H9 (cell line): ENCODE measurements around the gene CRY1. TPM values are rescaled to one million over a fixed set of nuclear protein-coding genes. Genes with fewer than 3 reads are reported as not detected.

Source experiments
- DNase-seq: peaks from one replicate; pipeline ENCODE4 v3.0.0-alpha.2; 2017
- H2AFZ ChIP-seq: one replicate; pipeline ENCODE4 v1.6.1; 2013; ENCODE audit warnings: mild to moderate bottlenecking, low read length, control low read depth, moderate library complexity
- H2AK5ac ChIP-seq: 2 replicates; pipeline ENCODE4 v1.6.1; 2013; ENCODE audit warnings: low read length, control low read depth, mixed read lengths; ENCODE audit not compliant: insufficient read length
- H2BK120ac ChIP-seq: one replicate; pipeline ENCODE4 v1.6.1; 2013; ENCODE audit warnings: low read depth, mild to moderate bottlenecking, low read length, control low read depth, inconsistent platforms; ENCODE audit not compliant: poor library complexity, severe bottlenecking
- H2BK12ac ChIP-seq: 2 replicates; pipeline ENCODE4 v1.6.1; 2013; ENCODE audit warnings: low read length, control low read depth, mixed read lengths, low read depth; ENCODE audit not compliant: insufficient read length
- H2BK15ac ChIP-seq: 2 replicates; pipeline ENCODE4 v1.6.1; 2013; ENCODE audit warnings: low read depth, low read length, control low read depth
- H2BK20ac ChIP-seq: one replicate; pipeline ENCODE4 v1.6.1; 2013; ENCODE audit warnings: low read depth, mild to moderate bottlenecking, low read length, control low read depth, inconsistent platforms; ENCODE audit not compliant: poor library complexity, severe bottlenecking
- H2BK5ac ChIP-seq: 2 replicates; pipeline ENCODE4 v1.6.1; 2013; ENCODE audit warnings: low read length, control low read depth, mixed read lengths; ENCODE audit not compliant: insufficient read length
- H3K14ac ChIP-seq: 2 replicates; pipeline ENCODE4 v1.6.1; 2013; ENCODE audit warnings: low read length, control low read depth; ENCODE audit not compliant: insufficient read depth
- H3K18ac ChIP-seq: 2 replicates; pipeline ENCODE4 v1.6.1; 2013; ENCODE audit warnings: low read depth, mild to moderate bottlenecking, mixed read lengths, low read length, control low read depth; ENCODE audit not compliant: insufficient read length
- H3K23ac ChIP-seq: 2 replicates; pipeline ENCODE4 v1.6.1; 2013; ENCODE audit warnings: low read length, control low read depth, mixed read lengths, low read depth; ENCODE audit not compliant: insufficient read length
- H3K23me2 ChIP-seq: 2 replicates; pipeline ENCODE4 v1.6.1; 2013; ENCODE audit warnings: low read depth, mild to moderate bottlenecking, mixed read lengths, low read length, control low read depth; ENCODE audit not compliant: insufficient read length, poor library complexity, severe bottlenecking
- H3K27ac ChIP-seq: 2 replicates; pipeline ENCODE4 v1.5.1; 2013; ENCODE audit warnings: low read length, control low read depth, mixed read lengths, low read depth; ENCODE audit not compliant: insufficient read length
- H3K27me3 ChIP-seq: 2 replicates; pipeline ENCODE4 v1.6.1; 2013; ENCODE audit warnings: low read length, control low read depth, inconsistent platforms; ENCODE audit not compliant: insufficient read depth
- H3K4ac ChIP-seq: 2 replicates; pipeline ENCODE4 v1.6.1; 2013; ENCODE audit warnings: low read depth, mild to moderate bottlenecking, control low read depth, inconsistent platforms, low read length, moderate library complexity
- H3K4me1 ChIP-seq: 2 replicates; pipeline ENCODE4 v1.6.1; 2013; ENCODE audit warnings: low read length, control low read depth, inconsistent platforms; ENCODE audit not compliant: insufficient read depth
- H3K4me2 ChIP-seq: 2 replicates; pipeline ENCODE4 v1.6.1; 2013; ENCODE audit warnings: low read length, control low read depth, mixed read lengths; ENCODE audit not compliant: insufficient read length, insufficient read depth
- H3K56ac ChIP-seq: 2 replicates; pipeline ENCODE4 v1.6.1; 2013; ENCODE audit warnings: low read depth, mild to moderate bottlenecking, mixed read lengths, low read length, control low read depth; ENCODE audit not compliant: insufficient read length
- H3K79me1 ChIP-seq: 2 replicates; pipeline ENCODE4 v1.6.1; 2013; ENCODE audit warnings: low read depth, mild to moderate bottlenecking, moderate library complexity, low read length, control low read depth, inconsistent platforms; ENCODE audit not compliant: insufficient read depth, poor library complexity, severe bottlenecking
- H3K79me2 ChIP-seq: 2 replicates; pipeline ENCODE4 v1.6.1; 2013; ENCODE audit warnings: low read length, control low read depth, inconsistent platforms; ENCODE audit not compliant: insufficient read depth
- H3K9ac ChIP-seq: 2 replicates; pipeline ENCODE4 v1.6.1; 2013; ENCODE audit warnings: low read length, control low read depth, mixed read lengths; ENCODE audit not compliant: insufficient read length; ENCODE audit errors: extremely low read depth
- H3K9me3 ChIP-seq: one replicate; pipeline ENCODE4 v1.6.1; 2013; ENCODE audit warnings: low read depth, low read length, inconsistent platforms; ENCODE audit not compliant: control insufficient read depth
- H3T11ph ChIP-seq: one replicate; pipeline ENCODE4 v1.6.1; 2013; ENCODE audit warnings: mild to moderate bottlenecking, low read length, control low read depth, inconsistent platforms
- H4K20me1 ChIP-seq: one replicate; pipeline ENCODE4 v1.6.1; 2013; ENCODE audit not compliant: control insufficient read depth, insufficient read length, insufficient read depth
- H4K5ac ChIP-seq: 2 replicates; pipeline ENCODE4 v1.6.1; 2013; ENCODE audit warnings: low read depth, mild to moderate bottlenecking, mixed read lengths, low read length, control low read depth; ENCODE audit not compliant: insufficient read length
- H4K8ac ChIP-seq: replicated peaks from 2 replicates; pipeline ENCODE4 v1.6.1; 2013; ENCODE audit warnings: low read length, control low read depth, mixed read lengths, low read depth; ENCODE audit not compliant: insufficient read length
- H4K91ac ChIP-seq: 2 replicates; pipeline ENCODE4 v1.6.1; 2013; ENCODE audit warnings: low read depth, mild to moderate bottlenecking, moderate library complexity, mixed read lengths, low read length, control low read depth; ENCODE audit not compliant: insufficient read length
- H3K27ac Mint-ChIP-seq, 3 experiments: 2 replicates in 2 of 3; 3 replicates in 1 of 3; pipeline ENCODE4 v1.8.0; 2020 to 2021; ENCODE audit warnings: mixed read lengths in 3 of 3, mild to moderate bottlenecking in 1 of 3, moderate library complexity in 1 of 3
- H3K27me3 Mint-ChIP-seq: 2 replicates; pipeline ENCODE4 v1.8.0; 2021; ENCODE audit warnings: low read depth, mild to moderate bottlenecking, moderate library complexity, mixed read lengths
- H3K36me3 Mint-ChIP-seq, 3 experiments: 2 replicates in 2 of 3; 3 replicates in 1 of 3; pipeline ENCODE4 v1.8.0; 2020 to 2021; ENCODE audit warnings: low read depth in 3 of 3, mixed read lengths in 3 of 3; ENCODE audit not compliant: insufficient read depth in 1 of 3
- H3K4me1 Mint-ChIP-seq, 2 experiments: 2 replicates each; pipeline ENCODE4 v1.8.0; 2020; ENCODE audit warnings: mixed read lengths in 2 of 2
- H3K4me3 Mint-ChIP-seq, 2 experiments: 2 replicates in 1 of 2; 3 replicates in 1 of 2; pipeline ENCODE4 v1.8.0; 2020 to 2021; ENCODE audit warnings: mild to moderate bottlenecking in 2 of 2, mixed read lengths in 2 of 2, moderate library complexity in 1 of 2
- H3K9me3 Mint-ChIP-seq, 2 experiments: 2 replicates in 1 of 2; 3 replicates in 1 of 2; pipeline ENCODE4 v1.8.0; 2020; ENCODE audit warnings: mild to moderate bottlenecking in 2 of 2, mixed read lengths in 2 of 2, moderate library complexity in 1 of 2
- WGBS: extraction: QIAGEN DNeasy Blood & Tissue Kit; methylation state at CpG from one replicate; pipeline ENCODE4 v1.1.7; 2013; ENCODE audit warnings: missing lambda C conversion rate, low lambda C conversion rate, mixed read lengths; ENCODE audit not compliant: insufficient read length; ENCODE audit errors: extremely low coverage; 5-methylcytosine and 5-hydroxymethylcytosine counted together
- total RNA-seq: library from RNA; stranded (reverse); gene quantifications from 2 replicates; pipeline ENCODE4 v1.2.1, GENCODE V29; 2021
- TF ChIP-seq, protein P1 (sequence below): fragments of 200-600 bp; sonication (generic); conservative IDR thresholded peaks from 3 replicates; pipeline ENCODE4 v1.8.0; 2021; ENCODE audit warnings: antibody characterized with exemption, mild to moderate bottlenecking

The CRY1 gene
- total RNA-seq, 1 experiment from 2014 or later: 23.5 TPM

DNA sequence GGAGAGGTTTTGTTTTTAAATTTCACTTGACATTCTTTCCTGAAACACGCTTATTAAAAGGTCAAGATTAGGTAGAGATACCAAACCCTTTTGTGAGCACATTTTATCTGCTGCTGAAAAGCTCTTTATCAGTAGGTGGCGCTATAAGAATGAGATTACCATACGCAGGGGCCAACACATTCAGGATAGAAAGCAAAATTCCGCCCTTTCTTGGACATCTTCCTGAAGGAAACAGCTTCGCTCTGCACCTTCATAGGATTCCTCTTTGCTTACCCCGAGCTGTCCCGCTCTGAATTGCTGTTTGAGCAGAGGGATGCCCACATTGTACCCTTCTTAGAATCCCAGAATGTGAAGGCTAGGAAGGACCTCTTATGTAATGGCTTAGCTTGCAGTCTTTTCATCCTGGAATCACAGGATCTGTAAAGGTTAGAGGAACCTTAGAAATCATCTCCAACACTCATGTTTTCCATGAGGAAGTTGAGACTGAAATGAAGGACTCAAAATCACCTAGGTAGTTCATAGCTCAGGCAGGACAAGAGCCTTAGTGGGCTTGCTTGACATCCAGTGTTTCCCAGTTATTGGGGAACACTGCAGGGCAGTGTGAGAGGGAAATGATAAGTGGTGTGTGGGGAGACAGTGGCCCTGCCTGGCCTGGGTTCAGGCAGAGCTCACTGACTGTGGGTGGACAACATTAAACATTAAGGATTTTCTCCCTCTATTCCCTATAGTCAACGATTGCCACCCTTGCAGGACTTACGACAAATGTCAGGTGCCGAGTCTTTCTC is 38.7 kb upstream of the CRY1 start:
- TF ChIP-seq, protein P1, sequence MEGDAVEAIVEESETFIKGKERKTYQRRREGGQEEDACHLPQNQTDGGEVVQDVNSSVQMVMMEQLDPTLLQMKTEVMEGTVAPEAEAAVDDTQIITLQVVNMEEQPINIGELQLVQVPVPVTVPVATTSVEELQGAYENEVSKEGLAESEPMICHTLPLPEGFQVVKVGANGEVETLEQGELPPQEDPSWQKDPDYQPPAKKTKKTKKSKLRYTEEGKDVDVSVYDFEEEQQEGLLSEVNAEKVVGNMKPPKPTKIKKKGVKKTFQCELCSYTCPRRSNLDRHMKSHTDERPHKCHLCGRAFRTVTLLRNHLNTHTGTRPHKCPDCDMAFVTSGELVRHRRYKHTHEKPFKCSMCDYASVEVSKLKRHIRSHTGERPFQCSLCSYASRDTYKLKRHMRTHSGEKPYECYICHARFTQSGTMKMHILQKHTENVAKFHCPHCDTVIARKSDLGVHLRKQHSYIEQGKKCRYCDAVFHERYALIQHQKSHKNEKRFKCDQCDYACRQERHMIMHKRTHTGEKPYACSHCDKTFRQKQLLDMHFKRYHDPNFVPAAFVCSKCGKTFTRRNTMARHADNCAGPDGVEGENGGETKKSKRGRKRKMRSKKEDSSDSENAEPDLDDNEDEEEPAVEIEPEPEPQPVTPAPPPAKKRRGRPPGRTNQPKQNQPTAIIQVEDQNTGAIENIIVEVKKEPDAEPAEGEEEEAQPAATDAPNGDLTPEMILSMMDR: peak; percentile 87
- H4K8ac ChIP-seq: no peak overlapping the region
- no peak overlapping the region for H2BK20ac ChIP-seq
- Mint-ChIP-seq H3K4me3 (no peak overlapping the region), H3K27me3 (peaks cover 7% of the 10 kb centered on the region; the same call in 1 of the 2 replicates), H3K9me3 (peaks cover 0 to 7% of the 10 kb centered on the region in 2 experiments; a peak in 3 of 5 replicates), H3K36me3 (peaks cover 0 to 2% (median 0%) of the 10 kb centered on the region in 3 experiments; a peak in 2 of 7 replicates), H3K4me1 (peaks cover 29% of the 10 kb centered on the region in 2 experiments), H3K27ac (no peak overlapping the region)
- no peaks in the 10 kb centered on the region for H3K9me3 ChIP-seq
- H3K4me1 ChIP-seq: peaks cover 4% of the 10 kb centered on the region
- no peaks in the 10 kb centered on the region for H4K20me1 ChIP-seq
- no peak overlapping the region for H3K4me2 ChIP-seq
- H2BK12ac ChIP-seq: no peak overlapping the region
- no peak overlapping the region for H3K18ac ChIP-seq
- H4K5ac ChIP-seq: no peak overlapping the region
- H3K14ac ChIP-seq: no peak overlapping the region
- H4K91ac ChIP-seq: no peak overlapping the region
- no peak overlapping the region for H3K56ac ChIP-seq
- DNase-seq: peak; percentile 41
- no peaks in the 10 kb centered on the region for H3K23me2 ChIP-seq
- H3T11ph ChIP-seq: no peak overlapping the region
- H2AFZ ChIP-seq: peak overlapping the region; percentile 96
- H3K27ac ChIP-seq: no peak overlapping the region
- no peaks in the 10 kb centered on the region for H3K27me3 ChIP-seq
- no peaks in the 10 kb centered on the region for H3K79me1 ChIP-seq
- H2BK120ac ChIP-seq: no peak overlapping the region
- WGBS: no CpG with 5 or more reads among the region's 10 CpGs
- no peak overlapping the region for H2BK5ac ChIP-seq
- no peak overlapping the region for H3K9ac ChIP-seq
- H2BK15ac ChIP-seq: no peak overlapping the region
- no peaks in the 10 kb centered on the region for H3K79me2 ChIP-seq
- no peak overlapping the region for H3K4ac ChIP-seq
- no peak overlapping the region for H3K23ac ChIP-seq
- no peak overlapping the region for H2AK5ac ChIP-seq
